NB4 (cell line): ENCODE results near the gene CAMK4.

ENCODE experiments used
- POLR2A ChIP-seq: IDR thresholded peaks from 2 replicates; pipeline ENCODE4 v1.6.1; 2011; ENCODE audit warnings: mild to moderate bottlenecking; ENCODE audit not compliant: insufficient read length; ENCODE audit errors: extremely low read depth
- TF ChIP-seq, protein P1 (sequence below): IDR thresholded peaks from one replicate; pipeline ENCODE4 v1.5.1; 2012; ENCODE audit warnings: low read depth, low read length

DNA sequence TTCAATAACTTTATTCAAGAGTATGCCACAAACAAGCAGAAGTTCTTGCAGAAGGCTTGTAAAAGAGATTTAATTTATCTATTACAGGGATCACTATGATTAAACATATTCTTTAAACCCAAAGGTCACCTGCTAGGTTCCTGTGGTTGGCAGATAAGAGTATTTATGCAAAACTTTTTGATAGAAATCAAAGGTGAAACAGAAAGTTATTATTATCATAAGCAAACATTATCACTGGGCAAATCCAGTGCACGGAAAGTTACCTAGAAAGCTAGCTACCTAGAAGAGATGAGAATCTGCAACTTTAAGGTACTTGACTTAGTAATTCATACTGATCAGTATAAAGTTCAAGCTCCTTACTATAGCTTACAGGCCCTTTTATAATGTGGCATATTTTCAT, 284.9 kb downstream of the CAMK4 start:
- TF ChIP-seq, protein P1, sequence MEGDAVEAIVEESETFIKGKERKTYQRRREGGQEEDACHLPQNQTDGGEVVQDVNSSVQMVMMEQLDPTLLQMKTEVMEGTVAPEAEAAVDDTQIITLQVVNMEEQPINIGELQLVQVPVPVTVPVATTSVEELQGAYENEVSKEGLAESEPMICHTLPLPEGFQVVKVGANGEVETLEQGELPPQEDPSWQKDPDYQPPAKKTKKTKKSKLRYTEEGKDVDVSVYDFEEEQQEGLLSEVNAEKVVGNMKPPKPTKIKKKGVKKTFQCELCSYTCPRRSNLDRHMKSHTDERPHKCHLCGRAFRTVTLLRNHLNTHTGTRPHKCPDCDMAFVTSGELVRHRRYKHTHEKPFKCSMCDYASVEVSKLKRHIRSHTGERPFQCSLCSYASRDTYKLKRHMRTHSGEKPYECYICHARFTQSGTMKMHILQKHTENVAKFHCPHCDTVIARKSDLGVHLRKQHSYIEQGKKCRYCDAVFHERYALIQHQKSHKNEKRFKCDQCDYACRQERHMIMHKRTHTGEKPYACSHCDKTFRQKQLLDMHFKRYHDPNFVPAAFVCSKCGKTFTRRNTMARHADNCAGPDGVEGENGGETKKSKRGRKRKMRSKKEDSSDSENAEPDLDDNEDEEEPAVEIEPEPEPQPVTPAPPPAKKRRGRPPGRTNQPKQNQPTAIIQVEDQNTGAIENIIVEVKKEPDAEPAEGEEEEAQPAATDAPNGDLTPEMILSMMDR: no peak
- no peak for TF ChIP-seq POLR2A
